Testis (tissue), 3 donors: ENCODE measurements around the gene EPHA6. TPM values are rescaled to one million over a fixed set of nuclear protein-coding genes. Genes with fewer than 3 reads are reported as not detected.

Experiments used
- DNase-seq: peaks from one replicate; pipeline ENCODE4 v3.0.0-alpha.2; 2019
- H3K27ac ChIP-seq, 2 donors: fragments of 200-600 bp; sonication (generic); one replicate each; pipeline ENCODE4 v1.5.1; 2019
- H3K27me3 ChIP-seq: fragments of 200-600 bp; sonication (generic); one replicate; pipeline ENCODE4 v1.5.1; 2019
- H3K36me3 ChIP-seq: fragments of 200-600 bp; sonication (generic); one replicate; pipeline ENCODE4 v1.5.1; 2017; ENCODE audit warnings: low read depth; ENCODE audit errors: missing control alignments
- H3K4me1 ChIP-seq: fragments of 200-600 bp; sonication (generic); one replicate; pipeline ENCODE4 v1.5.1; 2019
- H3K4me3 ChIP-seq, 2 donors: fragments of 200-600 bp; sonication (generic); one replicate each; pipeline ENCODE4 v1.5.1; 2017 to 2019
- H3K9me3 ChIP-seq: fragments of 200-600 bp; sonication (generic); one replicate; pipeline ENCODE4 v1.5.1; 2017
- POLR2A ChIP-seq: fragments of 450-650 bp; IDR thresholded peaks from one replicate; pipeline ENCODE4 v1.6.1; 2017; ENCODE audit warnings: antibody characterized with exemption, mild to moderate bottlenecking, moderate library complexity
- WGBS, 2 donors: methylation state at CpG; one replicate each; pipeline ENCODE4 v1.1.5; 2018; 5-methylcytosine and 5-hydroxymethylcytosine counted together
- intact Hi-C: fragments of 100-400 bp; cut with DNase I; formaldehyde crosslinking; loops from one replicate; pipeline ENCODE4 v1.15.1; 2023; ENCODE audit warnings: low total_unique reads
- polyA plus RNA-seq: library from polyadenylated mRNA; stranded (reverse); fragments of 350-450 nt; fragmentation: Illumina TruSeq; extraction: RNeasy Lipid Tissue Mini Kit (QIAGEN cat#74804); gene quantifications from one replicate; pipeline ENCODE4 v1.2.3, GENCODE V29; 2014; ENCODE audit warnings: low read depth, low replicate concordance; ENCODE audit not compliant: insufficient read depth
- total RNA-seq, 2 donors: library from RNA; depleted of rRNA; stranded (reverse); fragments of >200 nt; gene quantifications; one replicate each; pipeline ENCODE4 v1.2.3, GENCODE V29; 2016
- TF ChIP-seq, protein P1 (sequence below), 3 experiments: fragments of 450-650 bp in 2 of 3; fragments of 200-600 bp in 1 of 3; sonication (generic) in 1 of 3; IDR thresholded peaks; one replicate each; pipeline ENCODE4 v1.5.1; 2016 to 2019; ENCODE audit warnings: antibody characterized with exemption in 3 of 3, mild to moderate bottlenecking in 2 of 3, moderate library complexity in 1 of 3

The EPHA6 gene
- total and polyA plus RNA-seq, 3 donors from 2014 or later, result 9.8 to 33.0 (median 21.2) TPM

DNA sequence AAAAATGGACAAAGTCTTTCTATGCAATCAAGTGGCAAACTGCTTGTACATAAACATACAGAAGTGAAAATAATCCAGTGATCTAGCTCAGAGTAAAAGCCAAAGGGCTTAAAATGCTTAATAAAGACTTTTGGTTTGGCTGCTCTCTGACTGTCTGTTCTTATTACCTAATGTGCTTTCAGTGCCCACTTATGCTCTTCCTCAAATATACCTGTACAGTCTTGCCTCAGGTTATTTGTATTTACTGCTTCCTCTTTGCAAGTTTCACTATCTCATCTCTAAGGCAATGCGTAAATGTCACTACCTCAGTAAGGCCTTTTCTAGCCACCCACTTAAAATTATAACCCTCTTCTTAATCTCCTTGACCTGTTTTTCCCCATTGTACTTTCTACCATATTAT, 171.8 kb downstream of the EPHA6 start:
- H3K4me3 ChIP-seq, result no peak overlapping the region
- WGBS, 2 donors, result 86 to 93% methylated on average over 1 of the region's 1 CpG
- DNase-seq, result no peak

DNA sequence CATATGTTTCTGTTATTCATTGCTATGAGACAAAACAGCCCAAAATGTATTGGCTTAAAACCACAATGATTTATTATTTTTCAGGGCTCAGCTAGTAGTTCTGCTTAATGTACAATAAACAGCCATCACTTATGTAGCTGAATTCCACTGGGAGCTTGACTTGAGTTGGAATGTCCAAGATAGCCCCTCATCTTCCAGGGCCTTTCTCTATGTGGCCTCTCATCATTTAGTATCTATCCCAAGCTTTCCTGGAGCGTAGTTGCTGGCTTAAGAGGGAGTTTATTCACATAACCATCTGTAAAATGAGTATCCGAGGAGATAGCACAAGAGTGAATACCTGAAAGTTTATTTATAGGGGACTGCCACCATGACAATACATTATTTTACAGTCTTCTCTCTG, 176.8 kb downstream of the EPHA6 start:
- no peak for DNase-seq
- 82 to 92% methylated on average over 2 of the region's 2 CpGs for WGBS, 2 donors
- Histone ChIP-seq H3K9me3 (no peaks in the 10 kb centered on the region), H3K4me1 (no peaks in the 10 kb centered on the region), H3K36me3 (no peaks in the 10 kb centered on the region), H3K27me3 (no peaks in the 10 kb centered on the region), H3K27ac (no peak overlapping the region), H3K4me3 (no peak overlapping the region)
- TF ChIP-seq, protein P1, sequence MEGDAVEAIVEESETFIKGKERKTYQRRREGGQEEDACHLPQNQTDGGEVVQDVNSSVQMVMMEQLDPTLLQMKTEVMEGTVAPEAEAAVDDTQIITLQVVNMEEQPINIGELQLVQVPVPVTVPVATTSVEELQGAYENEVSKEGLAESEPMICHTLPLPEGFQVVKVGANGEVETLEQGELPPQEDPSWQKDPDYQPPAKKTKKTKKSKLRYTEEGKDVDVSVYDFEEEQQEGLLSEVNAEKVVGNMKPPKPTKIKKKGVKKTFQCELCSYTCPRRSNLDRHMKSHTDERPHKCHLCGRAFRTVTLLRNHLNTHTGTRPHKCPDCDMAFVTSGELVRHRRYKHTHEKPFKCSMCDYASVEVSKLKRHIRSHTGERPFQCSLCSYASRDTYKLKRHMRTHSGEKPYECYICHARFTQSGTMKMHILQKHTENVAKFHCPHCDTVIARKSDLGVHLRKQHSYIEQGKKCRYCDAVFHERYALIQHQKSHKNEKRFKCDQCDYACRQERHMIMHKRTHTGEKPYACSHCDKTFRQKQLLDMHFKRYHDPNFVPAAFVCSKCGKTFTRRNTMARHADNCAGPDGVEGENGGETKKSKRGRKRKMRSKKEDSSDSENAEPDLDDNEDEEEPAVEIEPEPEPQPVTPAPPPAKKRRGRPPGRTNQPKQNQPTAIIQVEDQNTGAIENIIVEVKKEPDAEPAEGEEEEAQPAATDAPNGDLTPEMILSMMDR (IDR thresholded peaks at IDR 0.05), result no peak
- TF ChIP-seq POLR2A, result no peak
- intact Hi-C loops, result no loop called here

More for the DNA sequence above, 171.8 kb downstream of the EPHA6 start:
- H3K4me1 ChIP-seq, result no peaks in the 10 kb centered on the region
- no peak overlapping the region for H3K27ac ChIP-seq
- H3K27me3 ChIP-seq, result no peaks in the 10 kb centered on the region
- H3K36me3 ChIP-seq, result no peaks in the 10 kb centered on the region
- H3K9me3 ChIP-seq, result no peaks in the 10 kb centered on the region
- TF ChIP-seq, protein P1 (IDR thresholded peaks at IDR 0.05), result no peak
- TF ChIP-seq POLR2A, result no peak
- intact Hi-C loops, result no loop called here

DNA sequence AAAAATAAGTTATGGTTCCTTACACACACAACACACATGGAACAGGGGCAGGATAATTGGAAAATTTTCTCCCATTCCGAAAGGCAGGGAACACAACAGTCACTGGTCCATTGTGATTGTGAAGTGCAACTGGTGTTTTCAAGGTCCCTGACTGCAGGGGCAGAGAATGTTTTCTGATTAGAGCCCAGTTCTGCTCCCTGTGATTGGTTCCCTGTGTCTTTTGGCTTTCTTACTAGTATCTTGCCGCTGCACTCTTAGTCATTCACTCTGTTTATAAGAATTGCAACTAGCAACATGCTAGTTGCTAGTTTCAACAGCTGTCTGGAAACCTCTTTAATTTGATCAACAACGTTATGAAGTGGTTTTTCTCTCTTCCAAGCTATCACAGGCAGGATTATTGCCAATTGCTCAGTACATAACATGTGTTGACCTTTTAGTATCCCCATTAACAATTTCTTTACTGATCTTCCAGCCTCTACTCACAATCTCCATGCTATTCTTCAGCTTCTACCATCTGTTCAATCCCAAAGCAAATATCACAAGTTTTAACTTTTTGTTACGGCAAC, 177.5 kb downstream of the EPHA6 start:
- Histone ChIP-seq H3K9me3 (no peaks in the 10 kb centered on the region), H3K27ac (no peak overlapping the region), H3K4me1 (no peaks in the 10 kb centered on the region), H3K4me3 (no peak overlapping the region), H3K27me3 (no peaks in the 10 kb centered on the region), H3K36me3 (no peaks in the 10 kb centered on the region)
- TF ChIP-seq, protein P1 (IDR thresholded peaks at IDR 0.05), result no peak
- no peak for TF ChIP-seq POLR2A
- DNase-seq, result no peak
- 47% methylated on average over 4 of the region's 4 CpGs for WGBS, 2 donors
- intact Hi-C loops, result no loop called here

DNA sequence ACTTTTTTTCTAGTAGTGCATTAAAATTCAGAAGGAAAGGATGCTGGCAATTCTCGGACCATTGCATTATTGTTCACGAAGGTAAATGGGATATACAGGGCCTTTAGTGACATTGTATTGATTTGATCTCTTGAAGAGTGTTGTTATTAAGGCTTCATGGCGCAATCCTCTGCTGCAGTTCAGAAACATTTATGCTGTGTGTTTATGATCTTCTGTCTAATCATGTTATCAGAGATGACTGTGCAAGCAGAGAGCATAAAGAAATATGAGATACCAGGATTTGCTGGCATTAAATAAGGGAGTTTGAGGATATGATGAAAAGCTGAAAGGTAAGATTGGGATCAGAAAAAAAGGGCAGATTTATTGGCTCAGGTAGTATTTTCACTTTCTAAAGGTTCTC, 180.6 kb downstream of the EPHA6 start:
- H3K27ac ChIP-seq, result no peak overlapping the region
- H3K4me1 ChIP-seq, result no peaks in the 10 kb centered on the region
- TF ChIP-seq, protein P1 (IDR thresholded peaks at IDR 0.05), result no peak
- TF ChIP-seq POLR2A, result no peak
- H3K4me3 ChIP-seq, result no peak overlapping the region
- no peaks in the 10 kb centered on the region for H3K27me3 ChIP-seq
- H3K36me3 ChIP-seq, result no peaks in the 10 kb centered on the region
- intact Hi-C loops, result no loop called here
- H3K9me3 ChIP-seq, result no peaks in the 10 kb centered on the region
- WGBS, 2 donors, result 89 to 95% methylated on average over 3 of the region's 3 CpGs
- no peak for DNase-seq

DNA sequence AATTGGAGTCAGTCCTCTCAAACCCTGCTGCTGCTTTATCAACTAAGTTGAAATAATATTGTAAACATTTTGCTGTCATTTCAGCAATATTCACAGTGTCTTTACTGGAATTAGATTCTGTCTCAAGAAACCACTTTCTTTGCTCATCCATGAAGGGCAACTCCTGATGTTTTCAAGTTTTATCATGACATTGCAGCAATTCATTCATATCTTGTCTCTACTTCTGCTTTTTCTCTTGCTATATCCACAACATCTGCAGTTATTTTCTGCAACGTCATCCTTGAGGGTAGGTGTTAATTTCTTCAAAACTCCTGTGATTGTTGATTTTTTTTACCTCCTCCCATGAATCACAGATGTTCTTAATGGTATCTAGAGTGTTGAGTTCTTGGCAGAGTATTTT, 181.6 kb downstream of the EPHA6 start:
- intact Hi-C loops, result no loop called here
- DNase-seq, result no peak
- WGBS, 2 donors, result 78 to 83% methylated on average over 1 of the region's 1 CpG
- Histone ChIP-seq H3K36me3 (no peaks in the 10 kb centered on the region), H3K27ac (no peak overlapping the region), H3K9me3 (no peaks in the 10 kb centered on the region), H3K4me1 (no peaks in the 10 kb centered on the region), H3K4me3 (no peak overlapping the region), H3K27me3 (no peaks in the 10 kb centered on the region)
- TF ChIP-seq, protein P1 (IDR thresholded peaks at IDR 0.05), result no peak
